ENCODE results near the gene B9D1. TPM values are rescaled to one million over a fixed set of nuclear protein-coding genes. Genes with fewer than 3 reads are reported as not detected.
A peak's percentile ranks its signal among the peaks of the same experiment; 100 is the strongest.

Gene B9D1
- polyA plus RNA-seq, 3 donors: 1.0 TPM; not detected in 2

GRCh38 chr17:19377602-19378415 is 15.3 kb upstream of the B9D1 start:
- Mint-ChIP-seq H3K4me3 (peak overlapping the region; percentile 98 to 99), H3K4me1 (peaks cover 27% of the 10 kb centered on the region), H3K36me3 (peaks cover 46% of the 10 kb centered on the region in 2 donors), H3K27me3 (ENCODE audit: low read depth in 3 of 3) (peaks cover 0 to 5% (median 3%) of the 10 kb centered on the region in 3 donors), H3K27ac (peak overlapping the region; percentile 99 to 100 (median 100)), H3K9me3 (peaks cover 0 to 3% (median 0%) of the 10 kb centered on the region in 7 donors)
- H3K4me2 ChIP-seq (replicated peaks; ENCODE audit: extremely low read depth, low read length, poor library complexity, severe bottlenecking): peak overlapping the region; percentile 100
- H3K27me3 ChIP-seq (ENCODE audit: control insufficient read depth in 2 of 2, insufficient read depth in 2 of 2, low read length in 2 of 2): no peaks in the 10 kb centered on the region
- H3K9ac ChIP-seq (ENCODE audit: insufficient read depth, low read length, poor library complexity, severe bottlenecking): peak overlapping the region; percentile 84
- peak overlapping the region; percentile 94 to 96 for H3K27ac ChIP-seq (ENCODE audit: low read depth in 1 of 2, low read length in 2 of 2)
- H3K79me2 ChIP-seq (ENCODE audit: insufficient read depth, low read length): peaks cover 40% of the 10 kb centered on the region
- H3K4me1 ChIP-seq (ENCODE audit: control insufficient read depth in 1 of 2, insufficient read depth in 2 of 2, low read length in 2 of 2): peaks cover 29 to 35% of the 10 kb centered on the region in 2 donors
- H3K36me3 ChIP-seq (replicated peaks in 1 of 2; ENCODE audit: control insufficient read depth in 1 of 2, insufficient read depth in 2 of 2, low read length in 2 of 2): peaks cover 32 to 37% of the 10 kb centered on the region in 2 donors
- no peaks in the 10 kb centered on the region for H3K9me3 ChIP-seq (replicated peaks in 1 of 2; ENCODE audit: control insufficient read depth in 1 of 2, insufficient read depth in 1 of 2, low read length in 2 of 2)
- peak overlapping the region; percentile 66 to 90 (median 88) for H3K4me3 ChIP-seq (replicated peaks in 1 of 3; ENCODE audit: low read depth in 2 of 3, low read length in 3 of 3)
- under 1% methylated on average over 67 of the region's 67 CpGs for WGBS (ENCODE audit: insufficient coverage)
- intact Hi-C loops (cut with micrococcal nuclease): loop anchor here (2.0 kb wide), 2 partner anchors 15 to 21 kb away; partner anchors contain the start of gene B9D1 (in 1 of the 2)
- TF ChIP-seq CTCF (IDR thresholded peaks at IDR 0.05): no peak
- H4K20me1 ChIP-seq (ENCODE audit: insufficient read depth, low read length): no peaks in the 10 kb centered on the region
- peak; percentile 98 to 99 (median 99) for DNase-seq
- H2AFZ ChIP-seq (ENCODE audit: insufficient read depth, low read depth, low read length, poor library complexity, severe bottlenecking): peak overlapping the region; percentile 82

- intact Hi-C loops (cut with micrococcal nuclease): no loop called here
- H3K4me3 ChIP-seq (replicated peaks in 1 of 3; ENCODE audit: low read depth in 2 of 3, low read length in 3 of 3): peak overlapping the region in 2 of 3 experiments; percentile 88 to 90
- Mint-ChIP-seq H3K27me3 (ENCODE audit: low read depth in 3 of 3) (peaks cover 3 to 8% (median 5%) of the 10 kb centered on the region in 3 donors), H3K4me3 (peak overlapping the region; percentile 98 to 99), H3K4me1 (peaks cover 37% of the 10 kb centered on the region), H3K36me3 (peaks cover 37% of the 10 kb centered on the region in 2 donors), H3K9me3 (peaks cover 0 to 5% (median 0%) of the 10 kb centered on the region in 7 donors), H3K27ac (peak overlapping the region in 6 of 7 donors; percentile 99 to 100 (median 100))
- DNase-seq: no peak
- TF ChIP-seq CTCF (IDR thresholded peaks at IDR 0.05): no peak
- no CpG with 5 or more reads among the region's 2 CpGs for WGBS (ENCODE audit: insufficient coverage)
- H3K27ac ChIP-seq (ENCODE audit: low read depth in 1 of 2, low read length in 2 of 2): peak overlapping the region in 1 of 2 donors; percentile 96
- peaks cover 23 to 27% of the 10 kb centered on the region in 2 donors for H3K36me3 ChIP-seq (replicated peaks in 1 of 2; ENCODE audit: control insufficient read depth in 1 of 2, insufficient read depth in 2 of 2, low read length in 2 of 2)
- peak overlapping the region; percentile 100 for H3K4me2 ChIP-seq (replicated peaks; ENCODE audit: extremely low read depth, low read length, poor library complexity, severe bottlenecking)
- H3K4me1 ChIP-seq (ENCODE audit: control insufficient read depth in 1 of 2, insufficient read depth in 2 of 2, low read length in 2 of 2): peaks cover 39 to 45% of the 10 kb centered on the region in 2 donors
- no peaks in the 10 kb centered on the region for H3K27me3 ChIP-seq (ENCODE audit: control insufficient read depth in 2 of 2, insufficient read depth in 2 of 2, low read length in 2 of 2)
- peaks cover 36% of the 10 kb centered on the region for H3K79me2 ChIP-seq (ENCODE audit: insufficient read depth, low read length)
- no peak overlapping the region for H2AFZ ChIP-seq (ENCODE audit: insufficient read depth, low read depth, low read length, poor library complexity, severe bottlenecking)
- H4K20me1 ChIP-seq (ENCODE audit: insufficient read depth, low read length): no peaks in the 10 kb centered on the region
- no peak overlapping the region for H3K9ac ChIP-seq (ENCODE audit: insufficient read depth, low read length, poor library complexity, severe bottlenecking)
- no peaks in the 10 kb centered on the region for H3K9me3 ChIP-seq (replicated peaks in 1 of 2; ENCODE audit: control insufficient read depth in 1 of 2, insufficient read depth in 1 of 2, low read length in 2 of 2)
These were observed 14.3 kb upstream of the B9D1 start for GRCh38 chr17:19376811-19377210.
